GM12878 (cell line): ENCODE results near the gene POT1. TPM values are rescaled to one million over a fixed set of nuclear protein-coding genes. Genes with fewer than 3 reads are reported as not detected.

Source experiments
- ATAC-seq: fragments of 200-7000 bp; cut with Tn5 transposase; 3 replicates; pipeline ENCODE4 v1.9.1; 2020; ENCODE audit warnings: mild to moderate bottlenecking, moderate library complexity
- BruUV-seq: library from RNA; stranded (reverse); fragments of 400-500 nt; replicated peaks from 2 replicates; lab custom pipeline; 2021; lab: Mats Ljungman, UMichigan
- CTCF ChIA-PET: fragments of 300-600 bp; sonication (Branson Sonifier 250); formaldehyde crosslinking; extraction: SDS; loops from one replicate; lab custom pipeline; 2021; ENCODE audit warnings: inconsistent platforms; lab: Yijun Ruan, JAX
- POLR2A ChIA-PET: fragments of 350-600 bp; formaldehyde crosslinking; extraction: SDS; loops from one replicate; lab custom pipeline; 2021; ENCODE audit warnings: inconsistent platforms; lab: Charles Lee
- RAD21 ChIA-PET: fragments of 300-600 bp; sonication (Branson Sonifier 250); formaldehyde crosslinking; loops from one replicate; lab custom pipeline; 2023; ENCODE audit warnings: antibody characterized with exemption; ENCODE audit not compliant: unreplicated experiment; lab: Charles Lee
- SMC1A ChIA-PET: fragments of 300-600 bp; sonication (Branson Sonifier 250); formaldehyde crosslinking; loops from one replicate; lab custom pipeline; 2023; ENCODE audit not compliant: unreplicated experiment, uncharacterized antibody; lab: Charles Lee
- DNase-seq: peaks from one replicate; pipeline ENCODE4 v3.0.0-alpha.2; 2011; ENCODE audit warnings: low read depth, low spot score
- FAIRE-seq: peaks from 3 replicates; lab custom pipeline; 2011; peaks lifted over from hg19 to GRCh38; lab: Jason Lieb, UNC
- H2AFZ ChIP-seq: 2 replicates; pipeline ENCODE4 v1.6.0; 2011; ENCODE audit warnings: low read depth, low read length, control low read depth; ENCODE audit not compliant: control insufficient read depth
- H3K27ac ChIP-seq: 2 replicates; pipeline ENCODE4 v1.5.1; 2011; ENCODE audit warnings: control low read depth; ENCODE audit not compliant: control insufficient read depth, insufficient read depth
- H3K27me3 ChIP-seq, 2 experiments: replicated peaks in 1 of 2; 2 replicates each; pipeline versions ENCODE4 v1.6.0 to v1.6.1; 2011; ENCODE audit warnings: low read length in 1 of 2; ENCODE audit not compliant: control insufficient read depth in 2 of 2, insufficient read depth in 2 of 2
- H3K36me3 ChIP-seq, 2 experiments: 2 replicates each; pipeline ENCODE4 v1.5.1; 2011; ENCODE audit warnings: low read length in 1 of 2; ENCODE audit not compliant: control insufficient read depth in 2 of 2, insufficient read depth in 2 of 2
- H3K4me1 ChIP-seq: 2 replicates; pipeline ENCODE4 v1.6.1; 2011; ENCODE audit warnings: mild to moderate bottlenecking, low read length, moderate library complexity, mixed read lengths; ENCODE audit not compliant: control insufficient read depth, insufficient read depth
- H3K4me2 ChIP-seq: 2 replicates; pipeline ENCODE4 v1.6.0; 2011; ENCODE audit warnings: control low read depth; ENCODE audit not compliant: control insufficient read depth, insufficient read depth
- H3K4me3 ChIP-seq: fragments of 200-600 bp; sonication (generic); 2 replicates; pipeline ENCODE4 v1.5.1; 2016
- H3K79me2 ChIP-seq: 2 replicates; pipeline ENCODE4 v1.6.0; 2011; ENCODE audit warnings: low read length; ENCODE audit not compliant: control insufficient read depth, insufficient read depth
- H3K9ac ChIP-seq: 2 replicates; pipeline ENCODE4 v1.8.0; 2011; ENCODE audit warnings: low read length, control low read depth, mixed read lengths; ENCODE audit not compliant: control insufficient read depth, insufficient read depth
- H3K9me3 ChIP-seq: replicated peaks from 3 replicates; pipeline ENCODE4 v1.5.1; 2011; ENCODE audit warnings: mild to moderate bottlenecking, low read length; ENCODE audit not compliant: control insufficient read depth, insufficient read depth
- H4K20me1 ChIP-seq: 2 replicates; pipeline ENCODE4 v1.6.0; 2011; ENCODE audit not compliant: control insufficient read depth, insufficient read depth
- CBX3 ChIP-seq: fragments of 200-600 bp; sonication (generic); IDR thresholded peaks from 2 replicates; pipeline ENCODE4 v1.6.1; 2016; ENCODE audit warnings: low read depth, borderline replicate concordance
- CHD1 ChIP-seq: IDR thresholded peaks from 2 replicates; pipeline ENCODE4 v1.6.1; 2012; ENCODE audit warnings: low read depth, low read length, improper control_type of control experiment
- EED ChIP-seq: sonication (generic); IDR thresholded peaks from 2 replicates; pipeline ENCODE4 v1.6.1; 2016; ENCODE audit warnings: antibody characterized with exemption, low read depth
- GABPA ChIP-seq: IDR thresholded peaks from 2 replicates; pipeline ENCODE4 v1.6.1; 2014; ENCODE audit warnings: antibody characterized with exemption, low read depth, mild to moderate bottlenecking, inconsistent platforms
- HCFC1 ChIP-seq: fragments of 150-350 bp; IDR thresholded peaks from 2 replicates; pipeline ENCODE4 v1.6.1; 2014; ENCODE audit warnings: low read length
- JUNB ChIP-seq: IDR thresholded peaks from 2 replicates; pipeline ENCODE4 v1.6.1; 2016; ENCODE audit warnings: antibody characterized with exemption, mild to moderate bottlenecking
- MYC ChIP-seq: IDR thresholded peaks from 2 replicates; pipeline ENCODE4 v1.6.1; 2011; ENCODE audit warnings: mild to moderate bottlenecking, low read length, moderate library complexity, inconsistent platforms; ENCODE audit not compliant: insufficient read depth, insufficient replicate concordance, insufficient read length, severe bottlenecking
- NFIC ChIP-seq: IDR thresholded peaks from 2 replicates; pipeline ENCODE4 v1.6.1; 2012; ENCODE audit warnings: low read depth, mild to moderate bottlenecking, inconsistent platforms, low read length, moderate library complexity
- NFXL1 ChIP-seq: fragments of 450-650 bp; IDR thresholded peaks from 2 replicates; pipeline ENCODE4 v1.6.1; 2017; ENCODE audit warnings: antibody characterized with exemption, mild to moderate bottlenecking, borderline replicate concordance
- RB1 ChIP-seq: fragments of 450-650 bp; formaldehyde crosslinking; IDR thresholded peaks from 2 replicates; pipeline ENCODE4 v1.6.1; 2017; ENCODE audit warnings: mild to moderate bottlenecking, borderline replicate concordance
- RBBP5 ChIP-seq: fragments of 200-600 bp; sonication (generic); conservative IDR thresholded peaks from 2 replicates; pipeline ENCODE4 v1.6.1; 2016
- RELB ChIP-seq: fragments of 450-650 bp; IDR thresholded peaks from 2 replicates; pipeline ENCODE4 v1.6.1; 2017; ENCODE audit warnings: low read depth, mild to moderate bottlenecking, moderate library complexity
- RUNX3 ChIP-seq: IDR thresholded peaks from 2 replicates; pipeline ENCODE4 v1.6.1; 2012; ENCODE audit warnings: low read length, inconsistent platforms
- SMAD1 ChIP-seq: fragments of 450-650 bp; IDR thresholded peaks from 2 replicates; pipeline ENCODE4 v1.6.1; 2018; ENCODE audit warnings: mild to moderate bottlenecking, low read depth; ENCODE audit not compliant: partially characterized antibody
- SPI1 ChIP-seq: IDR thresholded peaks from 2 replicates; pipeline ENCODE4 v1.6.1; 2011; ENCODE audit warnings: low read depth, mild to moderate bottlenecking, low read length, moderate library complexity, borderline replicate concordance; ENCODE audit not compliant: insufficient read depth
- SREBF2 ChIP-seq: IDR thresholded peaks from 2 replicates; pipeline ENCODE4 v1.6.1; 2012; ENCODE audit warnings: mild to moderate bottlenecking, low read length
- TAF1 ChIP-seq: IDR thresholded peaks from 2 replicates; pipeline ENCODE4 v1.6.1; 2011; ENCODE audit warnings: mild to moderate bottlenecking, low read depth, low read length, borderline replicate concordance
- ZBTB33 ChIP-seq: fragments of 450-650 bp; IDR thresholded peaks from 2 replicates; pipeline ENCODE4 v1.6.1; 2017; ENCODE audit warnings: mild to moderate bottlenecking
- ZNF217 ChIP-seq: fragments of 450-650 bp; IDR thresholded peaks from 2 replicates; pipeline ENCODE4 v1.6.1; 2017; ENCODE audit warnings: antibody characterized with exemption, mild to moderate bottlenecking
- ZNF622 ChIP-seq: fragments of 450-650 bp; IDR thresholded peaks from 2 replicates; pipeline ENCODE4 v1.6.1; 2017; ENCODE audit warnings: mild to moderate bottlenecking, inconsistent platforms
- WGBS: methylation state at CpG from one replicate; pipeline ENCODE4 v1.1.6; 2016; ENCODE audit warnings: low lambda C conversion rate; ENCODE audit not compliant: insufficient replicate concordance, insufficient coverage; ENCODE audit errors: missing lambda C conversion rate; 5-methylcytosine and 5-hydroxymethylcytosine counted together
- in situ Hi-C: fragments of 300-500 bp; cut with MboI; formaldehyde crosslinking; loops from 9 replicates; pipeline ENCODE4 v1.14.3; 2018; ENCODE audit warnings: mixed read lengths
- intact Hi-C: fragments of 100-400 bp; cut with micrococcal nuclease; formaldehyde crosslinking; loops from one replicate; pipeline ENCODE4 v1.14.2; 2022; ENCODE audit not compliant: unreplicated experiment
- polyA plus RNA-seq, 11 experiments: library from polyadenylated mRNA; depleted of rRNA in 4 of 11; unstranded in 6 of 11; stranded (reverse) in 5 of 11; fragments of >200 nt; fragmentation: Nextera tagmentation in 4 of 11; fragmentation: Illumina TruSeq in 1 of 11; extraction: Ambion mirVana in 4 of 11; extraction: Trizol in 1 of 11; gene quantifications; 1 replicate in 1 of 11; 2 replicates in 10 of 11; pipeline versions ENCODE4 v1.2.1 to v1.2.3, GENCODE V29; 2011 to 2016; ENCODE audit warnings: inconsistent platforms in 2 of 11, missing spikeins in 2 of 11, low read depth in 1 of 11
- total RNA-seq, 4 experiments: library from RNA; depleted of rRNA in 3 of 4; stranded (reverse); fragments of >200 nt in 3 of 4; fragmentation: Illumina TruSeq in 1 of 4; extraction: Trizol in 1 of 4; gene quantifications; 2 replicates each; pipeline versions ENCODE4 v1.2.1 to v1.2.3, GENCODE V29; 2013 to 2021

The POT1 gene
- total and polyA plus RNA-seq, 10 of the 15 experiments (the other 5 are each of a cell fraction or from before 2014, with no cell fraction given) = 16.3 to 87.0 (median 33.9) TPM

- WGBS = 27% methylated on average over 2 of the region's 2 CpGs
- intact Hi-C loops (no loop called here), in situ Hi-C loops (no loop called here)
- no peak for DNase-seq
- H3K4me2 ChIP-seq = no peak overlapping the region
- H3K9me3 ChIP-seq = no peaks in the 10 kb centered on the region
- no peak overlapping the region for H2AFZ ChIP-seq
- ChIA-PET POLR2A (no interaction called here), CTCF (interaction anchor here (0.8 to 1.4 kb wide), 4 partner anchors 18 to 712 kb away, joined by 3 read pairs; no protein-coding TSS in a partner anchor), SMC1A (no interaction called here), RAD21 (interaction anchor here (0.7 kb wide), 1 partner anchor 600 kb away, joined by 4 read pairs; no protein-coding TSS in a partner anchor)
- no peaks in the 10 kb centered on the region for H3K4me1 ChIP-seq
- H4K20me1 ChIP-seq = no peaks in the 10 kb centered on the region
- no peaks in the 10 kb centered on the region for H3K27me3 ChIP-seq
- no peak overlapping the region for H3K27ac ChIP-seq
- BruUV-seq = no TSS peak
- ATAC-seq = no peak
- no peaks in the 10 kb centered on the region for H3K36me3 ChIP-seq
- H3K79me2 ChIP-seq = no peaks in the 10 kb centered on the region
- no peak overlapping the region for H3K9ac ChIP-seq
- no peak overlapping the region for H3K4me3 ChIP-seq
- TF ChIP-seq SPI1 (no peak), MYC (no peak), CBX3 (no peak), ZNF217 (no peak), NFXL1 (no peak), TAF1 (no peak), JUNB (no peak), RELB (no peak), CHD1 (no peak), EED (no peak), RUNX3 (no peak), NFIC (no peak), RB1 (no peak), ZNF622 (no peak), RBBP5 (no peak), ZBTB33 (no peak), SMAD1 (no peak), GABPA (no peak), HCFC1 (no peak), SREBF2 (no peak)
- FAIRE-seq = no peak
Measured at GRCh38 chr7:124812764-124813163, 116.9 kb downstream of the POT1 start.
